ENCODE data around the gene PLXNA4.

Gene PLXNA4

GRCh38 chr7:132564849-132565248 is 11.4 kb downstream of the PLXNA4 start:
- no peak for DNase-seq (ENCODE audit: low spot score)

GRCh38 chr7:132564090-132564489 is 12.2 kb downstream of the PLXNA4 start:
- no peak for DNase-seq (ENCODE audit: low spot score)

GRCh38 chr7:132562690-132563089 is 13.6 kb downstream of the PLXNA4 start:
- DNase-seq (ENCODE audit: low spot score), result no peak

GRCh38 chr7:132561763-132562162 is 14.5 kb downstream of the PLXNA4 start:
- DNase-seq (ENCODE audit: low spot score), result no peak

GRCh38 chr7:132560825-132561529 is 15.3 kb downstream of the PLXNA4 start:
- no peak for DNase-seq (ENCODE audit: low spot score)

GRCh38 chr7:132560105-132560504 is 16.2 kb downstream of the PLXNA4 start:
- DNase-seq (ENCODE audit: low spot score), result no peak

GRCh38 chr7:132558815-132559214 is 17.5 kb downstream of the PLXNA4 start:
- no peak for DNase-seq (ENCODE audit: low spot score)

- no peak for DNase-seq (ENCODE audit: low spot score)
These were observed 18.7 kb downstream of the PLXNA4 start for GRCh38 chr7:132557489-132558044.

GRCh38 chr7:132554446-132554845 is 21.8 kb downstream of the PLXNA4 start:
- DNase-seq (ENCODE audit: low spot score), result no peak

GRCh38 chr7:132553031-132553430 is 23.2 kb downstream of the PLXNA4 start:
- DNase-seq (ENCODE audit: low spot score), result no peak

GRCh38 chr7:132551886-132552285 is 24.4 kb downstream of the PLXNA4 start:
- DNase-seq (ENCODE audit: low spot score), result no peak

GRCh38 chr7:132551439-132551838 is 24.8 kb downstream of the PLXNA4 start:
- DNase-seq (ENCODE audit: low spot score), result no peak

GRCh38 chr7:132548489-132549078 is 27.7 kb downstream of the PLXNA4 start:
- DNase-seq (ENCODE audit: low spot score), result no peak

GRCh38 chr7:132547821-132548220 is 28.4 kb downstream of the PLXNA4 start:
- no peak for DNase-seq (ENCODE audit: low spot score)

- DNase-seq (ENCODE audit: low spot score), result no peak
These were observed 29.7 kb downstream of the PLXNA4 start for GRCh38 chr7:132546366-132547127.

GRCh38 chr7:132545756-132546155 is 30.5 kb downstream of the PLXNA4 start:
- DNase-seq (ENCODE audit: low spot score), result no peak

- no peak for DNase-seq (ENCODE audit: low spot score)
These were observed 31.3 kb downstream of the PLXNA4 start for GRCh38 chr7:132544999-132545398.

- no peak for DNase-seq (ENCODE audit: low spot score)
These were observed 32.2 kb downstream of the PLXNA4 start for GRCh38 chr7:132544025-132544424.

GRCh38 chr7:132542895-132543294 is 33.4 kb downstream of the PLXNA4 start:
- no peak for DNase-seq (ENCODE audit: low spot score)

- DNase-seq (ENCODE audit: low spot score), result no peak
These were observed 34.6 kb downstream of the PLXNA4 start for GRCh38 chr7:132541656-132542055.

- no peak for DNase-seq (ENCODE audit: low spot score)
These were observed 38.7 kb downstream of the PLXNA4 start for GRCh38 chr7:132537456-132538145.

- no peak for DNase-seq (ENCODE audit: low spot score)
These were observed 39.4 kb downstream of the PLXNA4 start for GRCh38 chr7:132536654-132537395.
